Stomach (tissue), 9 donors: Measurements from ENCODE around the gene HCFC1. TPM values are rescaled to one million over a fixed set of nuclear protein-coding genes. Genes with fewer than 3 reads are reported as not detected.

Source experiments
- DNase-seq, 2 donors: peaks; one replicate each; pipeline versions ENCODE4 v3.0.0 to v3.0.0-alpha.2; 2013 to 2019
- H3K27ac ChIP-seq, 5 donors: fragments of 200-600 bp in 4 of 5; sonication (generic) in 4 of 5; one replicate each; pipeline ENCODE4 v1.5.1; 2013 to 2019; ENCODE audit warnings: mild to moderate bottlenecking in 1 of 5, moderate library complexity in 1 of 5
- H3K27me3 ChIP-seq, 3 donors: fragments of 200-600 bp; sonication (generic); one replicate each; pipeline ENCODE4 v1.5.1; 2017 to 2019; ENCODE audit warnings: mixed run types in 1 of 3
- H3K36me3 ChIP-seq, 4 donors: fragments of 200-600 bp; sonication (generic); 1 replicate in 3 of 4; 2 replicates in 1 of 4; pipeline ENCODE4 v1.5.1; 2016 to 2019
- H3K4me1 ChIP-seq, 4 donors: fragments of 200-600 bp; sonication (generic); one replicate each; pipeline ENCODE4 v1.5.1; 2016 to 2019
- H3K4me3 ChIP-seq, 4 donors: fragments of 200-600 bp; sonication (generic) in 3 of 4; one replicate each; pipeline ENCODE4 v1.5.1; 2016 to 2019; ENCODE audit warnings: mild to moderate bottlenecking in 1 of 4
- H3K9me3 ChIP-seq, 4 donors: fragments of 200-600 bp; sonication (generic); one replicate each; pipeline ENCODE4 v1.5.1; 2016 to 2019
- EP300 ChIP-seq: sonication (generic); formaldehyde crosslinking; IDR thresholded peaks from one replicate; pipeline ENCODE4 v1.6.1; 2017; ENCODE audit warnings: antibody characterized with exemption
- POLR2A ChIP-seq, 4 donors: fragments of 450-650 bp; IDR thresholded peaks; one replicate each; pipeline ENCODE4 v1.6.1; 2016; ENCODE audit warnings: antibody characterized with exemption in 4 of 4, control low read depth in 2 of 4, mild to moderate bottlenecking in 1 of 4, moderate library complexity in 1 of 4
- POLR2AphosphoS5 ChIP-seq, 3 donors: sonication (generic); formaldehyde crosslinking; IDR thresholded peaks; one replicate each; pipeline ENCODE4 v1.6.1; 2016; ENCODE audit warnings: antibody characterized with exemption in 3 of 3
- WGBS, 5 donors: extraction: QIAGEN DNeasy Blood & Tissue Kit in 3 of 5; methylation state at CpG; one replicate each; pipeline versions ENCODE4 v1.1.5 to v1.1.7; 2013 to 2018; 5-methylcytosine and 5-hydroxymethylcytosine counted together
- intact Hi-C: fragments of 100-400 bp; cut with DNase I; formaldehyde crosslinking; loops from one replicate; pipeline ENCODE4 v1.15.1; 2023; ENCODE audit warnings: low total_unique reads
- polyA plus RNA-seq, 3 donors: library from polyadenylated mRNA; stranded (reverse); fragments of 200-250 nt; gene quantifications; one replicate each; pipeline ENCODE4 v1.2.3, GENCODE V29; 2013
- total RNA-seq, 5 donors: library from RNA; depleted of rRNA; stranded (reverse); fragments of >200 nt; gene quantifications; one replicate each; pipeline versions ENCODE4 v1.1.0 to v1.2.3, GENCODE V29; 2014 to 2016
- TF ChIP-seq, protein P1 (sequence below), 7 experiments: fragments of 450-650 bp in 4 of 7; fragments of 200-600 bp in 3 of 7; sonication (generic) in 3 of 7; IDR thresholded peaks; one replicate each; pipeline ENCODE4 v1.5.1; 2016 to 2019; ENCODE audit warnings: antibody characterized with exemption in 7 of 7, control low read depth in 2 of 7, mild to moderate bottlenecking in 1 of 7
- donor health status: healthy with polysubstance abuse.
- donor health status: Bipolar disorder and iron deficiency.
- donor health status: healthy.

The HCFC1 gene
- total and polyA plus RNA-seq, 8 donors = 9.0 to 61.6 (median 17.8) TPM

DNA sequence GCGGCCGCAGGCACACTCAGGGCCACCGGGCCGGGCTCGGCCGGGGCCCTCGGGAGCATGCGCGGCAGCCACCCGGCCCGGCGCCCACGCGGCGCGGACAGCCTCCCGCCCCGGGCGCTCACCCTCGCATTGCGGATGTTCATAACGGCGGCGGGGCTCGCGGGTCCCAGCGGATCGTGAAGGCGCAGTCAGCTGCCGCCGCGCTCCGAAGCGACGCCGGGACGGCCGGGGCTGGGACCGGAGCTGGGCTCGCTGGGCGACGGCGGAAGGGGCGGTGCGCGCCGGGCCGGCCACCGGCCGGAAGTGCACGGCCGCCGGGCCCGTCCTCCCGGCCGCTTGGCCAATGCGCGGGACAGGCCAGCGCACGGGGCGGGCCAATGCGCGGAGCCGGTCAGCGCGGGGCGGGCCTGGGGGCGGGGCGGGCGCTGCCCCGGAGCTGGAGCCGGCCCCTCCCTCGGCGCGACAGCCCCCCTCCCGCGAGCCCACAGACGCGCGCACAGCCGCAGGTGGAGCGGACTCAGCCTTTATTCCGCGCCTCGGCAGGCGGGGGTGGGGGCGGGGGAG, 36.8 kb downstream of the HCFC1 start, which contains the start of gene NAA10:
TSS of gene NAA10 (minus strand) at position 276 of the 564 bp plus-strand sequence. CDS start at position 143, 133 bp downstream.
- no peaks in the 10 kb centered on the region for H3K9me3 ChIP-seq
- intact Hi-C loops = no loop called here
- H3K36me3 ChIP-seq = peaks cover 4 to 30% (median 26%) of the 10 kb centered on the region in 4 donors
- H3K27me3 ChIP-seq = no peaks in the 10 kb centered on the region
- 0 to 13% (median 1%) methylated on average over 5 to 56 of the region's 87 CpGs; no CpG with 5 or more reads in 1 of the 5 donors for WGBS, 5 donors
- DNase-seq = peak; percentile 80 to 93
- H3K27ac ChIP-seq = peak within 1 kb of the TSS; percentile 16 to 86 (median 61)
- H3K4me3 ChIP-seq = peak within 1 kb of the TSS; percentile 64 to 85 (median 76)
- peaks cover 0 to 39% (median 21%) of the 10 kb centered on the region in 4 donors for H3K4me1 ChIP-seq
- TF ChIP-seq POLR2A (IDR thresholded peaks at IDR 0.05) (no peak), EP300 (no peak), POLR2AphosphoS5 (IDR thresholded peaks at IDR 0.05) (no peak)
- TF ChIP-seq, protein P1, sequence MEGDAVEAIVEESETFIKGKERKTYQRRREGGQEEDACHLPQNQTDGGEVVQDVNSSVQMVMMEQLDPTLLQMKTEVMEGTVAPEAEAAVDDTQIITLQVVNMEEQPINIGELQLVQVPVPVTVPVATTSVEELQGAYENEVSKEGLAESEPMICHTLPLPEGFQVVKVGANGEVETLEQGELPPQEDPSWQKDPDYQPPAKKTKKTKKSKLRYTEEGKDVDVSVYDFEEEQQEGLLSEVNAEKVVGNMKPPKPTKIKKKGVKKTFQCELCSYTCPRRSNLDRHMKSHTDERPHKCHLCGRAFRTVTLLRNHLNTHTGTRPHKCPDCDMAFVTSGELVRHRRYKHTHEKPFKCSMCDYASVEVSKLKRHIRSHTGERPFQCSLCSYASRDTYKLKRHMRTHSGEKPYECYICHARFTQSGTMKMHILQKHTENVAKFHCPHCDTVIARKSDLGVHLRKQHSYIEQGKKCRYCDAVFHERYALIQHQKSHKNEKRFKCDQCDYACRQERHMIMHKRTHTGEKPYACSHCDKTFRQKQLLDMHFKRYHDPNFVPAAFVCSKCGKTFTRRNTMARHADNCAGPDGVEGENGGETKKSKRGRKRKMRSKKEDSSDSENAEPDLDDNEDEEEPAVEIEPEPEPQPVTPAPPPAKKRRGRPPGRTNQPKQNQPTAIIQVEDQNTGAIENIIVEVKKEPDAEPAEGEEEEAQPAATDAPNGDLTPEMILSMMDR (IDR thresholded peaks at IDR 0.05) = no peak

DNA sequence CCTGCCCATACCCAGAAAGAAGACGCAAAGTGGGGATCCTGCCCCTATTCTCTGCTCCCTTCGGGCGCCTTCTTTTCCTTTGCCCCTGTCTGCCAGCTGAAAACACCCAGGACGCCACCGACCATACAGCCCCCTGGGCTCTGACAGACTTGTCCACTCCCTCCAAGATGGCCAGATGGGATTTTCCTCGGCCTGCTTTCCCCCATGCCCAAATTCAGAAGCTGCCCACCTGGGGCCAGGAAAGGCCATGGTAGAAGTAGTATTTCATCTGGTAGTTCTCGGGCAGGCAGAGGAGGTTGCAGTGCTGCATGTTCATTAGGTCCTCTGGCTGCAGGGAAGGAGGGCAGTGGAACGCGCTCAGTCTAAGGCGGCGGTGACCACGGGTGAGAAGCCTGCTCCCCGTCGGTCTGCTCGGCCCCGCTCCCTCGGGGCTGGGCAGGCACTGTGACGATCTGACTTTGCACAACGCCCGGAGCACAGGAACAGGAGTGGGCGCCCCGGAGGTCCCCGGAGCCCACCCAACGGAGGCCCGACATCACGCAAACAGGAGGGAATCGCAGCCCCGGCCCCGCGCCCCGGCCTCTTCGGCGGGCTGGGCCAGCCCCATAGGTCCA, 37.4 kb downstream of the HCFC1 start:
- no peaks in the 10 kb centered on the region for H3K9me3 ChIP-seq
- peaks cover 0 to 45% (median 25%) of the 10 kb centered on the region in 4 donors for H3K4me1 ChIP-seq
- peak overlapping the region; percentile 64 to 85 (median 76) for H3K4me3 ChIP-seq
- WGBS, 5 donors = 4 to 44% (median 14%) methylated on average over 8 to 33 of the region's 33 CpGs
- peak overlapping the region; percentile 16 to 86 (median 61) for H3K27ac ChIP-seq
- peaks cover 4 to 35% (median 29%) of the 10 kb centered on the region in 4 donors for H3K36me3 ChIP-seq
- no peaks in the 10 kb centered on the region for H3K27me3 ChIP-seq
- no peak for DNase-seq
- intact Hi-C loops = no loop called here
- TF ChIP-seq POLR2AphosphoS5 (IDR thresholded peaks at IDR 0.05) (no peak), EP300 (no peak), POLR2A (IDR thresholded peaks at IDR 0.05) (no peak)
- TF ChIP-seq, protein P1 (IDR thresholded peaks at IDR 0.05) = no peak

DNA sequence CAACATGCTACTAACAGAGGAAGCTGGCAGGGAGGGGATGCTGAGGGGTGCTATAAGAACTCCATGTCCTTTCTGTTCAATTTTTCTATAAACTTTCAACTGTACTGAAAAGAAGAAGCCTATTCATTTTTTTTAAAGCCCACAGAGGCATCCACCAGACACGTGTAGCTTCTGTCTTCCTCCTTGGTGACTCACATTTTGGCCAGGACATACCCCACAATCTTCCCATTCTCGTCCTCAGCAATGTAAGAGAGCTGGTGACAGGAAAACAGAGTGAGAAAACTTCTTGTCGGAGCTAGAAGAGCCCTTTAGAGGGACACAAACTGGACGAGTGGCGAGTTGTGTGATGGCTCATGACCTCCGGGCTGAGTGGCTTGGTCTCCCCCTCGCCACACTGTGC, 37.9 kb downstream of the HCFC1 start:
- H3K27ac ChIP-seq = peak overlapping the region in 3 of 5 donors; percentile 61 to 86 (median 77)
- H3K4me1 ChIP-seq = peaks cover 0 to 50% (median 30%) of the 10 kb centered on the region in 4 donors
- intact Hi-C loops = no loop called here

DNA sequence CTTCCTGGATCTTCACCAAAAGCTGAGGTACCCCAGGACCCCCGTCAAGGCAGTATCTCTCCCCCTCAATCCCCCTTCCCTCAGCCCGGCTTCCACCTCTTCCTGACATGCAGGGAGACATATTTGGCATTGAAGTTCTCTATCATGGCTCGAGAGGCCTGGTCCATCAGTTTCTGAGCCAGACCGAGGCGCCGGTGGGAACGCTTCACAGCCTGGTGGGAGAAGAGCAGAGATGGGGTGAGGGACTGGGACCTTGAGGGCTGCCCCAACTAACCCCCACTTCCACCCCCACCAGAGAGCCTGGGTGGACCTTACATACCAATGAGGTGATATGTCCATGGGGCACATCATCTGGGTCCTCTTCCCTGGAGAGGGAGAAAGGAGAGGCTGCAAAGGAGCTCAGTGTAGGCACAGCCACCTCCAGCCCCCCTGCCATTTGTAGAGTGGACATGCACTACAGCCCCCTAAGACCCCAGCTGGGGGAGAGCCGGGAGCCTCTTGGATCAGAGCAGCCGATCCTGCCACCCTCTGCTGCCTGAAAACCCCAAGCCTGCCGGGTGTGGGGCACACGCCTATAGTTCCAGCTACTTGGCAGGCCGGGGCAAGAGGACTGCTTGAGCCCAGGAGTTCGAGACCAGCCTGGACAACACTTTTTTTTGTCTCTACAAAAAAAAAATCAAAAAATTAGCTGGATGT, 39.2 kb downstream of the HCFC1 start:
- intact Hi-C loops = no loop called here
- Histone ChIP-seq H3K9me3 (no peaks in the 10 kb centered on the region), H3K27me3 (no peaks in the 10 kb centered on the region), H3K4me1 (peaks cover 0 to 56% (median 41%) of the 10 kb centered on the region in 4 donors), H3K27ac (no peak overlapping the region), H3K36me3 (peaks cover 4 to 36% (median 29%) of the 10 kb centered on the region in 4 donors), H3K4me3 (no peak overlapping the region)
- WGBS, 5 donors = 83 to 93% (median 91%) methylated on average over 13 of the region's 13 CpGs
- TF ChIP-seq POLR2A (IDR thresholded peaks at IDR 0.05) = no peak
- no peak for TF ChIP-seq POLR2AphosphoS5 (IDR thresholded peaks at IDR 0.05)
- no peak for TF ChIP-seq EP300
- TF ChIP-seq, protein P1 (IDR thresholded peaks at IDR 0.05) = no peak
- no peak for DNase-seq

More for the DNA sequence above, 37.9 kb downstream of the HCFC1 start:
- no peak for DNase-seq
- no peaks in the 10 kb centered on the region for H3K9me3 ChIP-seq
- TF ChIP-seq EP300 (no peak), POLR2AphosphoS5 (IDR thresholded peaks at IDR 0.05) (no peak), POLR2A (IDR thresholded peaks at IDR 0.05) (no peak)
- TF ChIP-seq, protein P1 (IDR thresholded peaks at IDR 0.05) = no peak
- 15 to 52% (median 30%) methylated on average over 7 of the region's 7 CpGs for WGBS, 5 donors
- H3K36me3 ChIP-seq = peaks cover 4 to 36% (median 29%) of the 10 kb centered on the region in 4 donors
- H3K27me3 ChIP-seq = no peaks in the 10 kb centered on the region
- H3K4me3 ChIP-seq = peak overlapping the region; percentile 64 to 85 (median 76)
